SU-DHL-6 (cell line): ENCODE data around the gene TBX5.

Experiments used
- CTCF ChIP-seq: fragments of 200-600 bp; sonication (generic); IDR thresholded peaks from one replicate; pipeline ENCODE4 v1.5.1; 2017; ENCODE audit warnings: antibody characterized with exemption, mild to moderate bottlenecking, low read length, moderate library complexity; ENCODE audit not compliant: insufficient read depth, poor library complexity, severe bottlenecking
- EZH2phosphoT487 ChIP-seq: fragments of 200-600 bp; sonication (generic), shearing (Covaris generic); conservative IDR thresholded peaks from 2 replicates; pipeline ENCODE4 v1.6.1; 2018; ENCODE audit warnings: mild to moderate bottlenecking, antibody characterized with exemption, low read length, moderate library complexity, mixed read lengths

DNA sequence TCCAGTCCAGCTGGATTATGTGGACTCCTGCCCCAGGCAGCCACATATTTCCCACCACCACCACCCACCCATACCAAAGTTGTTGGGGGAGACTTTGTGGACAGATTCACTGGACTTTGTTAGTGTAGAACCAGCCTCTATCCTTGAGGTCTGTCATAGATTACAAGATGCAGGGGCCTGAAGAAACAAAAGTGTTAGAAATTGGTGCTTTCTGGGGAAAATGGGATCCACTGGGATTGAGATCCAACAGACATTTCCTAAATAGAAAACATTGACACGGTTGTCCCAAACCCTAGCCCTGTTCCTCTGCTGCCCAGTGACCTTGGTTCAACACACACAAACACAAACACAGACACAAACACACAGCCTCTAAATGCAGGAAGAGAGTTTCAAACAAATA lies 36.6 kb upstream of the TBX5 start:
- TF ChIP-seq CTCF (no peak), EZH2phosphoT487 (no peak)
